HG03159 (cell line): Measurements from ENCODE around the gene A4GNT.
"Not testable (repeated sequence)": the region's sequence is repeated elsewhere in the genome, so short reads cannot be mapped to it uniquely, and the experiment has no call there.

Experiments
- ATAC-seq: cut with Tn5 transposase; IDR thresholded peaks from one replicate; pipeline ENCODE4 v1.9.1; 2021; ENCODE audit warnings: mild to moderate bottlenecking, moderate library complexity; ENCODE audit not compliant: unreplicated experiment

Gene A4GNT

GRCh38 chr3:138132239-138132638 lies at the start of gene A4GNT:
A4GNT (minus strand) TSS chr3:138132390; CDS start chr3:138131256, 1,134 bp downstream.
- no peak for ATAC-seq

DNA sequence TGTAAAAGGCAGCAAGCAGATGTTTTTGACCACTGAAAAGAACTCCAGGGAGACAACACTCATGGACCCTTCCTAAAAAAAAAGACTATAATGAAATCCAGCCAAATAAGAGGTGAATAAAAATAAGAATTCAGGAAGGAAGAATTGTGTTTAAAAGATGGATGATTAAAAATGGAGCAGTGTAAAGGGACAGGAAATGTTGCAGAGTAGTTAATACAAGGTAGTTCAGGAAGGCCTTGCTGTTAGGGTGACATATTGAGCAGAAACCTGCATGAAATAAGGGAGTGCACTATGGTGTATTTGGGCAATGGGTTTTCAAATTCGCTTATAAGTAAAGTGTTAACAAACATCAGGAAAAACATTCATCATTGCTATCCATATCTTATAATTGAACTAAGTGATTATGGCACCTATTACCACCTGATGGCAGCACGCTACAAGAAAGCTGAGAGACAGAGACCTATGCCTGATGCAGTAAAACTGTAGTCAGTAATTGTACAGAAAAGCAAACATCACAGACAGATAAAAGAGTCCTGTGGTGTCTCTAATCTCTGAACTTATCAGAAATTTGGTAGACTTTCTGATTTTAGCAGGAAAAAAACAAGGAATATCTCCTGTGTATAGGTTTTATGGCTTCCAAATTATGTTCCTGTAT lies 48.3 kb upstream of the A4GNT start:
- peak; percentile 77 for ATAC-seq

GRCh38 chr3:138174421-138175131 lies 42.4 kb upstream of the A4GNT start, which contains the start of gene DBR1:
DBR1 (minus strand) TSS chr3:138174921; CDS start chr3:138174795, 126 bp downstream.
- peak; percentile 89 for ATAC-seq

- ATAC-seq, result peak; percentile 3
Observed at GRCh38 chr3:138173769-138174420, 41.7 kb upstream of the A4GNT start.

- no peak for ATAC-seq
Observed at GRCh38 chr3:138172625-138173024, 40.4 kb upstream of the A4GNT start.

GRCh38 chr3:138165061-138165460 lies 32.9 kb upstream of the A4GNT start:
- no peak for ATAC-seq

DNA sequence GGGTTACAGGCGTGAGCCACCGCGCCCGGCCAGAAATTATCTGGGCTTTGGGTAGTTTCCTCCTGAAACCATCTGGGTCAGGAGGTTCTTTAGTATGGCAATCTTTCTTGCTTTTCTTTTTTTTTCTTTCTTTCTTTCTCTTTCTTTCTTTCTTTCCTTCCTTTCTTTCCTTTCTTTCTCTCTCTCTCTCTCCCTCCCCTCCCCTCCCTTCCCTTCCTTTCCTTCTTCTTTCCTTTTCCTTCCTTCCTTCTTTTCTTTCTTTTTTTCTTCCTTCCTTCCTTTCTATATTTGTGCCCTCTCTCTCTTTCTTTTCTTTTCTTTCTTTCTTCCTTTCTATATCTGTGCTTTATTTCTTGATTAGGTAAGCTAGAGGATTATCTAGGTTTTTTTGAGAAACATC lies 25.6 kb upstream of the A4GNT start:
- no peak for ATAC-seq

- ATAC-seq, result no peak
Observed at GRCh38 chr3:138154534-138154933, 22.3 kb upstream of the A4GNT start.

DNA sequence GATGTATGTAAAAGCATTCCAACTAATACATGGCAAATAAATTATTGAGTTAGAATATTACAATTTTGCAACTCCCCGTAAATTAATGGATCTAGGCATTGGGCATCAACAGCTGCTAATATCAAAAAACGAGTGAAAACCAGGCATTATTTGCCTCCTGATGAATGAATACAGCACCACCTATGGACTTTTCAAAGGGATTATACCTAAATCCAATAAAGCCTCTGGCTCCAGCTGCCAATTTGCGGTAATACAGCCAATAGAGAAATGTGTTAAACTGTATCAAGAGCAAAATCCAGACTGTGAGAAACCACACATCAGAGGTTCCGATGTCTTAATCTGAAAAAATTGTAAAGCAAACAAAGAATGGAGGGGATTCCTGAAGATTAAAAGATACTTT lies 16.3 kb upstream of the A4GNT start:
- no peak for ATAC-seq

DNA sequence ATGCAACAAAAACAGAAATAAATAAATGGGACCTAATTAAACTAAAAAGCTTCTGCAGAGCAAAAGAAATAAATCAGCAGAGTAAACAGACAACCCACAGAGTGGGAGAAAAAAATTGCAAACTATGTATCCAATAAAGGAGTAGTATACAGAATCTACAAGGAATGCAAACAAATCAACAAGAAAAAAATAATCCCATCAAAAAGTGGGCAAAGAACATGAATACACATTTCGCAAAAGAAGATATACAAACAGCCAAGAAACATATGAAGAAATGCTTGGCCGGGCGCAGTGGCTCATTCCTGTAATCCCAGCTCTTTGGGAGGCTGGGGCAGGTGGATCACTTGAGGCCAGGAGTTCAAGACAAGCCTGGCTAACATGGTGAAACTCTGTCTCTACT lies 10.0 kb upstream of the A4GNT start:
- ATAC-seq, result not testable (repeated sequence)

DNA sequence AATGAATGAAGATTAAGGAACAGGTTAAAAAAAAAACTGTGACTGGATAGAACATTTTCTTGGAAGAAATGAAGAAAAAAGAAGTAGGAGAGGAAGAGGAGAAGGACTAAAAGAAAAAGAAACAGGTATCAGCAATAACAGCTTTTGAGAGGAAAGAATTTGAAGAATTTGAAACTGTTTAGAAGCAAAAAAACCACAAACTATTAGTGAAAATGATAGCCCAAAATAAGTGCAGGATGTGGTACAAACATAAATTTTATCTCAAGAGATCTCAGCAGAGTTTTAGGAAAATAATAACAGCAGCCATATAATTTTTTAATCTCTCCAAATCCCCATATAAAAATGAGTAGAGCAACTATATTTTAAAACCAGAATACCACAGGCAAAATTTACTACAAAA lies 8.8 kb upstream of the A4GNT start:
- ATAC-seq, result no peak

DNA sequence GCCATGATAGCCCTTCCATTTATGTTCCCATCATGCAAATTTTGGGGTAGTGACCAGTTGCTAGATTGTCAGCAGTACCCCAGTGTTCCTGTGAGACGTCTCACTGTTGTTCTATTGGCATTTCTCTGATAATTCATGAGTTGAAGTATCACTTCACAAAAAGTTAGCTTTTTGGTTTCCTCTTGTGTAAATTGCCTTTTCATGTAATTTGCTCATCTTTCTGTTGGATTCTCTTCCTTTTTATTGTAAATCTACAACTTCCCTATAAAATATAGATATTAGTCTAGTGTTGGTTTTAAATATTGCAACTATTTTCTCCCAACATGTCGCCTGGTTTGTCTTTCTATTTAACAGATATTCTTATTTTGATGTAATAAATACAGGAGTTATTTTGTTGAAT lies 7.5 kb upstream of the A4GNT start:
- no peak for ATAC-seq

- ATAC-seq, result no peak
Observed at GRCh38 chr3:138137861-138138260, 5.7 kb upstream of the A4GNT start.

DNA sequence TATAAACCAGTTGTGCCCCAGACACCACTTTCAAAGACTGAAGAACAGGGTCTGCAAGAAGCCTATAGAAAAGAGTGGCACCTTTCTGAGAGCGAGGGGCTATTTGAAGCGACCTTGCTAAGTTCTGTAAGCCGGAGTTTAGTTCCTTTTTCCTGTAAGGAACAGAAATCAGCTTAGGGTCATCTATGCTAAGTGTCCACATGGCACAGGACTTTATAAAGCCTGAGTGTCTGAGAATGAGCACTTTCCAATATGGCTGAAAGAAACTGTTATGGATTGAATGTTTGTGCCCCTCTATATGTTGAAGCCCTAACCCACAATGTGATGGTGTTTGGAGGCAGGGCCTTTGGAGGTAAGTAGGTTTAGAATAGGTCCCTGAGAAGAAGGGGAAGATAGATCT lies 4.0 kb upstream of the A4GNT start:
- no peak for ATAC-seq

DNA sequence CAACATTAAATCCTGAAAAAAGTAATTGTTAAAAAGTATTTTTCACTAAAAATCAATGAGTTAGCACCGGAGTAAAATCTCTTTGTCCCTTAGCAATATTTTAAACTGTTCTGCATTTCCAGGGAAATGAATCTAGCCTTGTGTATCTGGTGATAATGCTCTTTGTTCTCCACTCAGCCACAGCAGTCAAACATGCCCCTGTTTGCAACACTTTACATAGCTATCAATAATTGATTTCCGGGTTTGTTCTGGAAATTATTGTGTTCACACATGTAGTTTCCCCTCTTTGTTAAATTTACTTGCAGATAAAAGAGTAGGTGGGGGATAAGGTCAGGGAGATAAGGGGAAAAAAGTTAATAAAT lies 3.6 kb upstream of the A4GNT start:
- ATAC-seq, result no peak

GRCh38 chr3:138135146-138135832 lies 3.1 kb upstream of the A4GNT start:
- ATAC-seq, result no peak

- ATAC-seq, result no peak
Observed at GRCh38 chr3:138127636-138128365, 4.4 kb downstream of the A4GNT start.

DNA sequence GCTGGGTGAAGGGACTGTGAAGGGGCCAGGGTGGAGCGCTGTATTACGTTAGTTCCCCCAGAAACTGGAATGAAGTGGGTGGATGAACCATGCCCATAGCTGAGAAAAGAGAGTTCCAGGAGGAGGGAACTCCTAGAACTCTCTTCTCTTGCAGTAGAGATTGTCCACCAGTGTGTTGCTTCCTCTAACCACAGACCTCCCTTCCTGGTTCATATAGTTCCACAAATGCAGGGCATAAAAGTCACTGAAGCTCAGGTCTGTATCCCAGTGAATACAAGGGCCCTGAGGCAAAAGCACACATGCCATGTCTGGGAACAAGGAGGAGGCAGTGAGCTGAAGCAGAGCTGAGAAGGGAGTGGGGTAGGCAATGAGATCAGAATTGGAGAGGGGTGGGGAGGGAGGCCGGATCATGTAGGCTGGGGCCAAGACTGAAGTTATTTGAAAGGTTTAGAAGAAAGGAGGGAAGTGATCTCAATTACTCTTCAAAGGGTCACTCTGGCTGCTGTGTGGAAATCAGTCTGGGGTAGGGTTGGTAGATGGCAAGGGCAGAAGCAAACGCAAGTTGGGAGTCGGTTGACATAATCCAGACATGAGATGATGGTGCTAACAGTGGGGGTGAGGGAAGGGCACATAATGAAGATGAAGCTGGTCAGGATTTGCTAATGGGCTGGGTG lies 6.5 kb downstream of the A4GNT start:
- no peak for ATAC-seq

DNA sequence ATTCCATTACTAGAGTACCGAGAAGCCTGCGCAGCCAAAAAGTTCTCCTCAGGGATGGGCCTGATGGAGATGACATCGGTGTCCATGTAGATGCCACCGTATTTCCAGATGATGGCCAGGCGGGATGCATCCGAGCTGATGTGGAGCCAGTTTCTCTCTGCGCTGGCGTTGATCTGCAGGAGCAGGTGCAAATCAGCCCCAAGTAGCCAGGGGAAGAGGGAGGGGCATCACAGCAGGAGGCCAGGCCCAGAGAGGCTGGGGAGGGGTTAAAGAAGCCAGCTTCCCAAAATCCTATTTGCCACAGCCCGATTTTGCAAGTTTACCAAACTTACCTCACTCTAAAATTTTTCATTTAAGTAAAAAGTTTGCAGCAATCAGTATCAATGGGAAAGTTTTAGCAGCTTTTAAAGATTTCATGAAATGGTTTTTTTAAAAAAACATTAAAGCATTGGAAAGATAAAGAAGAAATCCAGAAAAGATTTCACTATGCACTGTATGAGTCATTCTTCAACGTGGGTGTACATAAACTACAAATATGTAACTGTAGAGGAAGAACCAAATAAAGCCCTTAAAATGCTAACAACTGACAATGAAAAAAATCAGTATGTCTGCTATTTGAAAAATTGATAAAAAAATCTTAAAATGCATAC lies 7.4 kb downstream of the A4GNT start:
- ATAC-seq, result no peak

DNA sequence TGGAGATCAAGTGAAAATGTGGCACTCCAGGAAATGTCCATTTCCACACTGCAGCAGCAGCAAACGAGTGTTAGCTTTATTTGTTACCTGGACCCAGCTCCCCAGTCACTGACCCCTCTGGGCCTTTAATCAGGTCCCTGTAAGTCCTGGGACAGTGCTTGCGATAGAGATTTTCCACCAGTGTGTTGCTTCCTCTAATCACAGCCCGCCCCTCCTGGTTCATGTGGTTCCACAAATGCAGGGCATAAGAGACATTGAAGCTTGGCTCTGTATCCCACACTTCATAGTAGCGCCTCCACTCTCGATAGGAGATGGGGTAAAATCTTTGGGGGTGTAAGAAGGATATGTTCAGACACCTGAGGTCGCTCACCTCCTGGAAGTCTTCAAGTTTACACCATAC lies 8.0 kb downstream of the A4GNT start:
- ATAC-seq, result no peak
